Spleen (tissue), 7 donors: Measurements from ENCODE around the gene GABRG3.

ENCODE experiments used
- CTCF ChIP-seq, 11 experiments: fragments of 200-600 bp in 7 of 11; fragments of 450-650 bp in 4 of 11; sonication (generic) in 4 of 11; IDR thresholded peaks in 8 of 11; conservative IDR thresholded peaks in 3 of 11; 1 replicate in 7 of 11; 2 replicates in 4 of 11; pipeline versions ENCODE4 v1.4.0 to v1.8.0; 2016 to 2021; ENCODE audit warnings: antibody characterized with exemption in 11 of 11, inconsistent platforms in 4 of 11, mild to moderate bottlenecking in 1 of 11
- POLR2A ChIP-seq, 3 donors: fragments of 450-650 bp; IDR thresholded peaks; one replicate each; pipeline ENCODE4 v1.5.1; 2017; ENCODE audit warnings: antibody characterized with exemption in 3 of 3, mild to moderate bottlenecking in 1 of 3
- donor health status: DM: no; HTN: no; CAD: no; lungs with moderate emphysema.
- donor health status: DM: no; HTN: no; CAD: no.
- donor health status: DM: no; HTN: no; CAD: no.

DNA sequence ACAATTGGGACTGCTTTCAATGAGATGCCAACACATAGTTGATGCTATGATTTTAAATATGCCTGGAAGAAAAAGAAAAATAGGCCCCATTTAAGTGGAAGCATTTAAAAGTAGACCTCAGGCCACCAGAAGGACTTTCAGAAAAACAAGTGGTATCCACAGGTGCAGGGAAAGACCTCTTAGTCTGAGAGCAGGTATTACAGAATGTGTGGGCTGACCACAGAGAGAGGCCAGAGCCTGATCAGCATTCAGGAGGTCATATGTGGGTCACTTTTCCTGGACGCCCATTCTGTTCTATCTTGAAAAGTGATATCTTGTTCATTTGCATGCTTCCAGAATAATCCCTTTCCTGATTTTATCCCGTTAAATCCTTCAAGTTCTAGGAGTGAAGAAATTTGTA is 95.5 kb downstream of the GABRG3 start:
- TF ChIP-seq CTCF (IDR thresholded peaks at IDR 0.05 in 8 of 11, conservative IDR thresholded peaks at IDR 0.05 in 3 of 11) (no peak), POLR2A (IDR thresholded peaks at IDR 0.05) (no peak)
